ENCODE results near the gene PARP1. TPM values are rescaled to one million over a fixed set of nuclear protein-coding genes. Genes with fewer than 3 reads are reported as not detected.

The PARP1 gene
- total RNA-seq, 4 donors from 2014 or later, result 77.4 to 147 (median 95.6) TPM

- no peaks in the 10 kb centered on the region for H3K36me3 ChIP-seq
- H3K27me3 ChIP-seq, result peaks cover 11% of the 10 kb centered on the region
- H3K9me3 ChIP-seq, result no peaks in the 10 kb centered on the region
- no peak for ATAC-seq
- H3K4me3 ChIP-seq, result no peak overlapping the region
- 58 to 66% methylated on average over 8 of the region's 8 CpGs for WGBS, 2 donors (ENCODE audit: low coverage in 1 of 2)
- no peaks in the 10 kb centered on the region for H3K4me1 ChIP-seq
- H3K27ac ChIP-seq, result no peak overlapping the region
- TF ChIP-seq CTCF (IDR thresholded peaks at IDR 0.05) (no peak), POLR2AphosphoS5 (IDR thresholded peaks at IDR 0.05) (no peak), EP300 (IDR thresholded peaks at IDR 0.05) (no peak), POLR2A (IDR thresholded peaks at IDR 0.05) (no peak)
Observed at GRCh38 chr1:226337276-226337875, 70.5 kb downstream of the PARP1 start.

GRCh38 chr1:226335661-226336060 is 72.2 kb downstream of the PARP1 start:
- H3K36me3 ChIP-seq, result no peaks in the 10 kb centered on the region
- H3K27ac ChIP-seq, result no peak overlapping the region
- H3K4me1 ChIP-seq, result no peaks in the 10 kb centered on the region
- H3K27me3 ChIP-seq, result peaks cover 4% of the 10 kb centered on the region
- no peaks in the 10 kb centered on the region for H3K9me3 ChIP-seq
- TF ChIP-seq CTCF (IDR thresholded peaks at IDR 0.05) (no peak), POLR2AphosphoS5 (IDR thresholded peaks at IDR 0.05) (no peak), EP300 (IDR thresholded peaks at IDR 0.05) (no peak), POLR2A (IDR thresholded peaks at IDR 0.05) (no peak)
- no peak overlapping the region for H3K4me3 ChIP-seq
- WGBS, 2 donors (ENCODE audit: low coverage in 1 of 2), result 15 to 64% methylated on average over 1 of the region's 1 CpG
- ATAC-seq, result no peak

- no peaks in the 10 kb centered on the region for H3K4me1 ChIP-seq
- H3K27me3 ChIP-seq, result no peaks in the 10 kb centered on the region
- H3K4me3 ChIP-seq, result no peak overlapping the region
- no peaks in the 10 kb centered on the region for H3K9me3 ChIP-seq
- ATAC-seq, result no peak
- H3K27ac ChIP-seq, result no peak overlapping the region
- 33 to 71% methylated on average over 2 of the region's 2 CpGs for WGBS, 2 donors (ENCODE audit: low coverage in 1 of 2)
- TF ChIP-seq CTCF (IDR thresholded peaks at IDR 0.05), result no peak
- TF ChIP-seq POLR2AphosphoS5 (IDR thresholded peaks at IDR 0.05), result no peak
- TF ChIP-seq EP300 (IDR thresholded peaks at IDR 0.05), result no peak
- no peak for TF ChIP-seq POLR2A (IDR thresholded peaks at IDR 0.05)
- no peaks in the 10 kb centered on the region for H3K36me3 ChIP-seq
Observed at GRCh38 chr1:226332947-226333346, 74.9 kb downstream of the PARP1 start.

- H3K36me3 ChIP-seq, result no peaks in the 10 kb centered on the region
- no peaks in the 10 kb centered on the region for H3K27me3 ChIP-seq
- no peaks in the 10 kb centered on the region for H3K4me1 ChIP-seq
- no peaks in the 10 kb centered on the region for H3K9me3 ChIP-seq
- no peak overlapping the region for H3K27ac ChIP-seq
- TF ChIP-seq CTCF (IDR thresholded peaks at IDR 0.05) (no peak), POLR2A (IDR thresholded peaks at IDR 0.05) (no peak)
- H3K4me3 ChIP-seq, result no peak overlapping the region
- ATAC-seq, result no peak
- WGBS, 2 donors (ENCODE audit: low coverage in 1 of 2), result 95 to 100% methylated on average over 1 to 3 of the region's 3 CpGs
Observed at GRCh38 chr1:226329237-226329636, 78.7 kb downstream of the PARP1 start.

- H3K9me3 ChIP-seq, result no peaks in the 10 kb centered on the region
- 86 to 100% methylated on average over 1 of the region's 2 CpGs for WGBS, 2 donors (ENCODE audit: low coverage in 1 of 2)
- no peak overlapping the region for H3K27ac ChIP-seq
- TF ChIP-seq POLR2AphosphoS5 (IDR thresholded peaks at IDR 0.05) (no peak), EP300 (IDR thresholded peaks at IDR 0.05) (no peak), CTCF (IDR thresholded peaks at IDR 0.05) (no peak), POLR2A (IDR thresholded peaks at IDR 0.05) (no peak)
- H3K36me3 ChIP-seq, result no peaks in the 10 kb centered on the region
- H3K27me3 ChIP-seq, result no peaks in the 10 kb centered on the region
- no peaks in the 10 kb centered on the region for H3K4me1 ChIP-seq
- ATAC-seq, result no peak
- H3K4me3 ChIP-seq, result no peak overlapping the region
Observed at GRCh38 chr1:226327761-226328162, 80.1 kb downstream of the PARP1 start.
